ENCODE data around the gene KCNQ1.

KCNQ1 gene

GRCh38 chr11:2820976-2821375, 376.2 kb downstream of the KCNQ1 start:
- no peak for DNase-seq

GRCh38 chr11:2821891-2822290, 377.1 kb downstream of the KCNQ1 start:
- no peak for DNase-seq

- no peak for DNase-seq
Measured at GRCh38 chr11:2824851-2825250, 380.0 kb downstream of the KCNQ1 start.

- DNase-seq, result no peak
Measured at GRCh38 chr11:2825261-2825888, 380.6 kb downstream of the KCNQ1 start.

GRCh38 chr11:2825889-2826678, 381.3 kb downstream of the KCNQ1 start:
- peak in 1 of 2 donors; percentile 28 for DNase-seq

GRCh38 chr11:2826679-2827056, 381.9 kb downstream of the KCNQ1 start:
- DNase-seq, result peak in 1 of 2 donors; percentile 8

GRCh38 chr11:2827256-2827655, 382.4 kb downstream of the KCNQ1 start:
- no peak for DNase-seq

GRCh38 chr11:2827792-2828191, 383.0 kb downstream of the KCNQ1 start:
- DNase-seq, result no peak

- DNase-seq, result no peak
Measured at GRCh38 chr11:2828585-2829330, 383.9 kb downstream of the KCNQ1 start.

- DNase-seq, result no peak
Measured at GRCh38 chr11:2830030-2830812, 385.4 kb downstream of the KCNQ1 start.

GRCh38 chr11:2830886-2831285, 386.1 kb downstream of the KCNQ1 start:
- no peak for DNase-seq

GRCh38 chr11:2831781-2832532, 387.1 kb downstream of the KCNQ1 start:
- DNase-seq, result no peak

GRCh38 chr11:2832533-2833020, 387.8 kb downstream of the KCNQ1 start:
- DNase-seq, result no peak

GRCh38 chr11:2833051-2833715, 388.4 kb downstream of the KCNQ1 start:
- DNase-seq, result no peak

GRCh38 chr11:2833716-2834502, 389.1 kb downstream of the KCNQ1 start:
- no peak for DNase-seq

GRCh38 chr11:2834503-2835273, 389.9 kb downstream of the KCNQ1 start:
- DNase-seq, result no peak

- no peak for DNase-seq
Measured at GRCh38 chr11:2835296-2835695, 390.5 kb downstream of the KCNQ1 start.

- DNase-seq, result no peak
Measured at GRCh38 chr11:2835751-2836150, 390.9 kb downstream of the KCNQ1 start.

- no peak for DNase-seq
Measured at GRCh38 chr11:2836315-2837095, 391.7 kb downstream of the KCNQ1 start.
